HCT116 (cell line): ENCODE data around the gene DCTN2.
"Not testable (repeated sequence)": the region's sequence is repeated elsewhere in the genome, so short reads cannot be mapped to it uniquely, and the experiment has no call there.

ENCODE experiments used
- CEBPB ChIP-seq: IDR thresholded peaks from 2 replicates; pipeline ENCODE4 v1.6.1; 2012; ENCODE audit warnings: low read depth
- CTCF ChIP-seq, 3 experiments: fragments of 200-600 bp in 1 of 3; sonication (generic) in 1 of 3; IDR thresholded peaks in 2 of 3; conservative IDR thresholded peaks in 1 of 3; 2 replicates each; pipeline ENCODE4 v1.5.1; 2012 to 2017; ENCODE audit warnings: low read depth in 2 of 3, low read length in 2 of 3, antibody characterized with exemption in 1 of 3, borderline replicate concordance in 1 of 3, control low read depth in 1 of 3, mild to moderate bottlenecking in 1 of 3, mixed read lengths in 1 of 3, mixed run types in 1 of 3, moderate library complexity in 1 of 3; ENCODE audit not compliant: insufficient read depth in 1 of 3
- EZH2 ChIP-seq: fragments of 200-600 bp; sonication (generic); IDR thresholded peaks from 2 replicates; pipeline ENCODE4 v1.6.1; 2017; ENCODE audit warnings: antibody characterized with exemption, mixed run types
- POLR2A ChIP-seq: IDR thresholded peaks from 2 replicates; pipeline ENCODE4 v1.7.0; 2011; ENCODE audit warnings: borderline replicate concordance; ENCODE audit not compliant: insufficient read depth, insufficient read length; ENCODE audit errors: extremely low read depth
- POLR2AphosphoS5 ChIP-seq: IDR thresholded peaks from 2 replicates; pipeline ENCODE4 v1.6.1; 2011; ENCODE audit warnings: mild to moderate bottlenecking, low read depth, low read length, moderate library complexity
- REST ChIP-seq: IDR thresholded peaks from 2 replicates; pipeline ENCODE4 v1.6.1; 2012; ENCODE audit warnings: low read depth
- SP1 ChIP-seq: IDR thresholded peaks from 2 replicates; pipeline ENCODE4 v1.6.1; 2012; ENCODE audit warnings: low read depth
- SRF ChIP-seq: IDR thresholded peaks from 2 replicates; pipeline ENCODE4 v1.6.1; 2012; ENCODE audit warnings: low read depth
- TCF7L2 ChIP-seq: IDR thresholded peaks from 2 replicates; pipeline ENCODE4 v1.7.0; 2011; ENCODE audit warnings: borderline replicate concordance, inconsistent platforms; ENCODE audit not compliant: insufficient read depth, insufficient read length; ENCODE audit errors: extremely low read depth
- ZFX ChIP-seq: fragments of 450-650 bp; IDR thresholded peaks from 2 replicates; pipeline ENCODE4 v1.6.1; 2017
- ZNF274 ChIP-seq: fragments of 200-500 bp; sonication (Bioruptor generic); IDR thresholded peaks from 2 replicates; pipeline ENCODE4 v1.6.1; 2014; ENCODE audit warnings: mild to moderate bottlenecking, low read depth, low read length, inconsistent platforms

GRCh38 chr12:57517718-57518117 is 29.3 kb downstream of the DCTN2 start:
- TF ChIP-seq EZH2; CTCF (IDR thresholded peaks at IDR 0.05 in 2 of 3, conservative IDR thresholded peaks at IDR 0.05 in 1 of 3; ENCODE audit: borderline replicate concordance in 1 of 3, insufficient read depth in 1 of 3, low read depth in 2 of 3, low read length in 2 of 3); SP1; TCF7L2; REST; ZFX; CEBPB; POLR2A; POLR2AphosphoS5; SRF; ZNF274: not testable (repeated sequence)
